Hepatocyte (in vitro differentiated cells): Measurements from ENCODE around the gene PXMP4.

Source experiments
- EZH2 ChIP-seq: fragments of 200-600 bp; sonication (generic); IDR thresholded peaks from 2 replicates; pipeline ENCODE4 v1.6.1; 2016; ENCODE audit warnings: antibody characterized with exemption, mild to moderate bottlenecking, borderline replicate concordance
- EZH2phosphoT487 ChIP-seq: fragments of 200-600 bp; sonication (generic); IDR thresholded peaks from one replicate; pipeline ENCODE4 v1.6.1; 2018; ENCODE audit warnings: antibody characterized with exemption, mild to moderate bottlenecking, low read depth, moderate library complexity; ENCODE audit not compliant: unreplicated experiment, severe bottlenecking
- TF ChIP-seq, protein P1 (sequence below): fragments of 200-600 bp; sonication (generic); IDR thresholded peaks from 2 replicates; pipeline ENCODE4 v1.5.1; 2016; ENCODE audit warnings: antibody characterized with exemption, mild to moderate bottlenecking; ENCODE audit not compliant: poor library complexity

DNA sequence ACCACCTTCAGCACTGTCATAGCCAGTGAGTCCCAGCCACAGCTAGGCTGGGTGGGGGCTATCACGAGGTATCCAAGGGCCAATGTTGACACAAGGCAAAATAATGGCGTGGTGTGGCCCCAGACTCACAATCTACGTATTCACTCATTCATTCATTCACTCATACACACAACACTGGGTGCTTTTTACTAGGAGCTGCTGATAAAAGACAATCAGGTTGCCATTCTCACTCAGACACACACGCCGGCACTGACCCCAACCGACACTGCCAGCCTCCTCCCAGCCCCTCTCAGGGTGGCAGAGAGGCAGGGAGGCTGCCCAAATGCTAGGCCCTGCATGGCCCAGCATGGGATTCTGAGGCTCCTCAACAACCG lies 59.4 kb downstream of the PXMP4 start:
- TF ChIP-seq EZH2 (no peak), EZH2phosphoT487 (no peak)
- TF ChIP-seq, protein P1, sequence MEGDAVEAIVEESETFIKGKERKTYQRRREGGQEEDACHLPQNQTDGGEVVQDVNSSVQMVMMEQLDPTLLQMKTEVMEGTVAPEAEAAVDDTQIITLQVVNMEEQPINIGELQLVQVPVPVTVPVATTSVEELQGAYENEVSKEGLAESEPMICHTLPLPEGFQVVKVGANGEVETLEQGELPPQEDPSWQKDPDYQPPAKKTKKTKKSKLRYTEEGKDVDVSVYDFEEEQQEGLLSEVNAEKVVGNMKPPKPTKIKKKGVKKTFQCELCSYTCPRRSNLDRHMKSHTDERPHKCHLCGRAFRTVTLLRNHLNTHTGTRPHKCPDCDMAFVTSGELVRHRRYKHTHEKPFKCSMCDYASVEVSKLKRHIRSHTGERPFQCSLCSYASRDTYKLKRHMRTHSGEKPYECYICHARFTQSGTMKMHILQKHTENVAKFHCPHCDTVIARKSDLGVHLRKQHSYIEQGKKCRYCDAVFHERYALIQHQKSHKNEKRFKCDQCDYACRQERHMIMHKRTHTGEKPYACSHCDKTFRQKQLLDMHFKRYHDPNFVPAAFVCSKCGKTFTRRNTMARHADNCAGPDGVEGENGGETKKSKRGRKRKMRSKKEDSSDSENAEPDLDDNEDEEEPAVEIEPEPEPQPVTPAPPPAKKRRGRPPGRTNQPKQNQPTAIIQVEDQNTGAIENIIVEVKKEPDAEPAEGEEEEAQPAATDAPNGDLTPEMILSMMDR: no peak
